K562 (cell line): ENCODE data around the gene MPND. TPM values are rescaled to one million over a fixed set of nuclear protein-coding genes. Genes with fewer than 3 reads are reported as not detected.
A peak's percentile ranks its signal among the peaks of the same experiment; 100 is the strongest.

Source experiments
- ATF1 ChIP-seq, 2 experiments: fragments of 450-650 bp in 1 of 2; IDR thresholded peaks; 2 replicates each; pipeline ENCODE4 v1.6.1; 2016; ENCODE audit warnings: missing compliant biosample characterization in 1 of 2, missing genetic modification characterization in 1 of 2
- CHD7 ChIP-seq: fragments of 200-600 bp; sonication (generic); IDR thresholded peaks from one replicate; pipeline ENCODE4 v1.6.1; 2012; ENCODE audit warnings: mild to moderate bottlenecking, low read depth, low read length, inconsistent platforms
- GTF2F1 ChIP-seq: IDR thresholded peaks from 2 replicates; pipeline ENCODE4 v1.6.1; 2011; ENCODE audit warnings: low read depth, low read length, improper control_type of control experiment
- RAD51 ChIP-seq: fragments of 450-650 bp; IDR thresholded peaks from 2 replicates; pipeline ENCODE4 v1.7.1; 2016; ENCODE audit warnings: low read depth, mild to moderate bottlenecking, borderline replicate concordance
- SAP30 ChIP-seq: fragments of 200-600 bp; sonication (generic); IDR thresholded peaks from 2 replicates; pipeline ENCODE4 v1.6.1; 2012; ENCODE audit warnings: borderline replicate concordance, low read depth, mild to moderate bottlenecking, moderate library complexity, low read length, control low read depth, inconsistent platforms; ENCODE audit not compliant: insufficient read depth, poor library complexity, severe bottlenecking
- ZC3H4 ChIP-seq: sonication (generic); formaldehyde crosslinking; IDR thresholded peaks from 2 replicates; pipeline ENCODE4 v1.9.0; 2021; ENCODE audit warnings: missing genetic modification reagents, borderline replicate concordance
- ZNF175 ChIP-seq: fragments of 200-800 bp; sonication (Bioruptor generic); IDR thresholded peaks from 2 replicates; pipeline ENCODE4 v1.6.1; 2016; ENCODE audit warnings: low read depth, mild to moderate bottlenecking, missing genetic modification characterization, missing compliant biosample characterization
- ZNF224 ChIP-seq: sonication (generic); formaldehyde crosslinking; IDR thresholded peaks from 2 replicates; pipeline ENCODE4 v1.8.0; 2022; ENCODE audit warnings: mild to moderate bottlenecking, missing genetic modification reagents
- polyA plus RNA-seq, 8 experiments: library from polyadenylated mRNA; depleted of rRNA in 4 of 8; stranded (reverse) in 5 of 8; unstranded in 3 of 8; fragments of >200 nt; fragmentation: Nextera tagmentation in 2 of 8; fragmentation: Illumina TruSeq in 1 of 8; extraction: Ambion mirVana in 2 of 8; extraction: Trizol in 1 of 8; gene quantifications; 2 replicates each; pipeline versions ENCODE4 v1.2.1 to v1.2.3, GENCODE V29; 2011 to 2014; ENCODE audit warnings: inconsistent platforms in 1 of 8, missing spikeins in 1 of 8
- total RNA-seq, 7 experiments: library from RNA; depleted of rRNA in 6 of 7; stranded (reverse); fragments of >200 nt in 6 of 7; fragmentation: Illumina TruSeq in 2 of 7; extraction: Trizol in 2 of 7; gene quantifications; 2 replicates each; pipeline versions ENCODE4 v1.2.1 to v1.2.3, GENCODE V29; 2011 to 2021; ENCODE audit warnings: low replicate concordance in 1 of 7
- TF ChIP-seq, protein P1 (sequence below): fragments of 250-450 bp; sonication (Bioruptor Pico); IDR thresholded peaks from 2 replicates; pipeline ENCODE4 v1.5.0; 2021; ENCODE audit warnings: mild to moderate bottlenecking, borderline replicate concordance
- TF ChIP-seq, protein P2 (sequence below): sonication (generic); formaldehyde crosslinking; IDR thresholded peaks from 2 replicates; pipeline ENCODE4 v1.8.0; 2022; ENCODE audit warnings: mild to moderate bottlenecking, missing genetic modification reagents

Gene MPND
- total and polyA plus RNA-seq, 9 of the 15 experiments (the other 6 are each of a cell fraction or from before 2014, with no cell fraction given): 0.25 to 14.0 (median 3.9) TPM

GRCh38 chr19:4400135-4400936 lies 57.0 kb downstream of the MPND start, which contains the start of gene SH3GL1 (continued):
- TF ChIP-seq CHD7: no peak
- no peak for TF ChIP-seq ZC3H4 (CRISPR knock-in tag)
- TF ChIP-seq ZNF224 (CRISPR knock-in tag): no peak
- TF ChIP-seq GTF2F1: no peak; the same call in 1 of the 2 replicates
- no peak; the same call in 1 of the 2 replicates for TF ChIP-seq RAD51
- peak; percentile 19; the same call in 1 of the 2 replicates for TF ChIP-seq ATF1 (CRISPR knock-in tag; IDR thresholded peaks at IDR 0.05)
- peak; percentile 29; the same call in 1 of the 2 replicates for TF ChIP-seq ATF1 (tag; IDR thresholded peaks at IDR 0.05)
- TF ChIP-seq, protein P1, sequence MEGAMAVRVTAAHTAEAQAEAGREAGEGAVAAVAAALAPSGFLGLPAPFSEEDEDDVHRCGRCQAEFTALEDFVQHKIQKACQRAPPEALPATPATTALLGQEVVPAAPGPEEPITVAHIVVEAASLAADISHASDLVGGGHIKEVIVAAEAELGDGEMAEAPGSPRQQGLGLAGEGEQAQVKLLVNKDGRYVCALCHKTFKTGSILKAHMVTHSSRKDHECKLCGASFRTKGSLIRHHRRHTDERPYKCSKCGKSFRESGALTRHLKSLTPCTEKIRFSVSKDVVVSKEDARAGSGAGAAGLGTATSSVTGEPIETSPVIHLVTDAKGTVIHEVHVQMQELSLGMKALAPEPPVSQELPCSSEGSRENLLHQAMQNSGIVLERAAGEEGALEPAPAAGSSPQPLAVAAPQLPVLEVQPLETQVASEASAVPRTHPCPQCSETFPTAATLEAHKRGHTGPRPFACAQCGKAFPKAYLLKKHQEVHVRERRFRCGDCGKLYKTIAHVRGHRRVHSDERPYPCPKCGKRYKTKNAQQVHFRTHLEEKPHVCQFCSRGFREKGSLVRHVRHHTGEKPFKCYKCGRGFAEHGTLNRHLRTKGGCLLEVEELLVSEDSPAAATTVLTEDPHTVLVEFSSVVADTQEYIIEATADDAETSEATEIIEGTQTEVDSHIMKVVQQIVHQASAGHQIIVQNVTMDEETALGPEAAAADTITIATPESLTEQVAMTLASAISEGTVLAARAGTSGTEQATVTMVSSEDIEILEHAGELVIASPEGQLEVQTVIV (CRISPR knock-in tag): no peak
- TF ChIP-seq, protein P2, sequence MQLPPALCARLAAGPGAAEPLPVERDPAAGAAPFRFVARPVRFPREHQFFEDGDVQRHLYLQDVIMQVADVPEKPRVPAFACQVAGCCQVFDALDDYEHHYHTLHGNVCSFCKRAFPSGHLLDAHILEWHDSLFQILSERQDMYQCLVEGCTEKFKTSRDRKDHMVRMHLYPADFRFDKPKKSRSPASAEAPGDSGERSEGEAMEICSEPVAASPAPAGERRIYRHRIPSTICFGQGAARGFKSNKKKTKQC (CRISPR knock-in tag): no peak
- TF ChIP-seq ZNF175 (CRISPR knock-in tag): peak; percentile 92
- TF ChIP-seq SAP30: peak; percentile 63
